ENCODE results near the gene SH2D5.

Gene SH2D5

GRCh38 chr1:20717452-20718342, 14.8 kb downstream of the SH2D5 start, which contains the start of gene KIF17:
TSS of gene KIF17 (minus strand) at chr1:20718007. CDS start at chr1:20717706, 301 bp downstream.
- TF ChIP-seq, protein P1, sequence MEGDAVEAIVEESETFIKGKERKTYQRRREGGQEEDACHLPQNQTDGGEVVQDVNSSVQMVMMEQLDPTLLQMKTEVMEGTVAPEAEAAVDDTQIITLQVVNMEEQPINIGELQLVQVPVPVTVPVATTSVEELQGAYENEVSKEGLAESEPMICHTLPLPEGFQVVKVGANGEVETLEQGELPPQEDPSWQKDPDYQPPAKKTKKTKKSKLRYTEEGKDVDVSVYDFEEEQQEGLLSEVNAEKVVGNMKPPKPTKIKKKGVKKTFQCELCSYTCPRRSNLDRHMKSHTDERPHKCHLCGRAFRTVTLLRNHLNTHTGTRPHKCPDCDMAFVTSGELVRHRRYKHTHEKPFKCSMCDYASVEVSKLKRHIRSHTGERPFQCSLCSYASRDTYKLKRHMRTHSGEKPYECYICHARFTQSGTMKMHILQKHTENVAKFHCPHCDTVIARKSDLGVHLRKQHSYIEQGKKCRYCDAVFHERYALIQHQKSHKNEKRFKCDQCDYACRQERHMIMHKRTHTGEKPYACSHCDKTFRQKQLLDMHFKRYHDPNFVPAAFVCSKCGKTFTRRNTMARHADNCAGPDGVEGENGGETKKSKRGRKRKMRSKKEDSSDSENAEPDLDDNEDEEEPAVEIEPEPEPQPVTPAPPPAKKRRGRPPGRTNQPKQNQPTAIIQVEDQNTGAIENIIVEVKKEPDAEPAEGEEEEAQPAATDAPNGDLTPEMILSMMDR (conservative IDR thresholded peaks at IDR 0.05; ENCODE audit: low read depth, low read length), result no peak
- Histone ChIP-seq H3K36me3 (ENCODE audit: insufficient read depth) (no peaks in the 10 kb centered on the region), H2AFZ (ENCODE audit: low read depth) (peak within 1 kb of the TSS; percentile 26; the same call in 1 of the 2 replicates), H3K27me3 (ENCODE audit: insufficient read depth, low read depth) (peaks cover 34% of the 10 kb centered on the region), H3K4me2 (peak within 1 kb of the TSS; percentile 53; the same call in 1 of the 2 replicates), H4K20me1 (ENCODE audit: insufficient read depth) (no peaks in the 10 kb centered on the region), H3K9ac (no peak within 1 kb of the TSS), H3K27ac (no peak within 1 kb of the TSS), H3K4me3 (IDR thresholded peaks at IDR 0.05; ENCODE audit: insufficient read depth, low read depth, low read length) (no peak within 1 kb of the TSS), H3K79me2 (ENCODE audit: insufficient read depth, low read depth) (no peaks in the 10 kb centered on the region), H3K4me1 (ENCODE audit: low read depth, poor library complexity, severe bottlenecking) (no peaks in the 10 kb centered on the region)

DNA sequence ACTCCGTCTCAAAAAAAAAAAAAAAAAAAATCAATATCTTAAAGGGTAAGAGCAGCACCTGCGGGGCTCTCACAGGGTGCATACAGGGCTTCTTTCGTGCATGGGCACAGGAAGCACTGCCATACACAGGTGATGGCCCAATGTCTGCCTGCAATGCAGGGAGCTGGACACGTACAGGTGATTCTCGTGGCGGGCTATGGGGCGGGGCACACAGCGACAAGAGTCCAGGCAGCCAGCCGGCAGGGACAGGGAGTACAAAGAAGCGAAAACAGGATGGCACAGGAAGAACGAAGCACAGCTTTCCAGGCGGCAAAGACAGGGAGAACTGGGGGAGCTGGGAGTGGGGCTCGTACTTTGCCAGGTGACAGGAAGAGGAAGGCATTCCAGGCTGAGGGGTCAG, 16.3 kb downstream of the SH2D5 start:
- Histone ChIP-seq H2AFZ (ENCODE audit: low read depth) (no peak overlapping the region), H3K79me2 (ENCODE audit: insufficient read depth, low read depth) (no peaks in the 10 kb centered on the region), H3K4me2 (no peak overlapping the region), H3K27ac (no peak overlapping the region), H4K20me1 (ENCODE audit: insufficient read depth) (no peaks in the 10 kb centered on the region), H3K27me3 (ENCODE audit: insufficient read depth, low read depth) (peaks cover 30% of the 10 kb centered on the region), H3K9ac (no peak overlapping the region), H3K4me3 (IDR thresholded peaks at IDR 0.05; ENCODE audit: insufficient read depth, low read depth, low read length) (no peak overlapping the region), H3K4me1 (ENCODE audit: low read depth, poor library complexity, severe bottlenecking) (no peaks in the 10 kb centered on the region), H3K36me3 (ENCODE audit: insufficient read depth) (no peaks in the 10 kb centered on the region)
- TF ChIP-seq, protein P1 (conservative IDR thresholded peaks at IDR 0.05; ENCODE audit: low read depth, low read length), result no peak

GRCh38 chr1:20715406-20715805, 17.1 kb downstream of the SH2D5 start:
- no peak overlapping the region for H3K9ac ChIP-seq
- H3K4me3 ChIP-seq (IDR thresholded peaks at IDR 0.05; ENCODE audit: insufficient read depth, low read depth, low read length), result no peak overlapping the region
- H3K27ac ChIP-seq, result no peak overlapping the region
- TF ChIP-seq, protein P1 (conservative IDR thresholded peaks at IDR 0.05; ENCODE audit: low read depth, low read length), result no peak
- H2AFZ ChIP-seq (ENCODE audit: low read depth), result no peak overlapping the region
- no peak overlapping the region for H3K4me2 ChIP-seq
- no peaks in the 10 kb centered on the region for H3K36me3 ChIP-seq (ENCODE audit: insufficient read depth)
- H3K4me1 ChIP-seq (ENCODE audit: low read depth, poor library complexity, severe bottlenecking), result no peaks in the 10 kb centered on the region
- H4K20me1 ChIP-seq (ENCODE audit: insufficient read depth), result no peaks in the 10 kb centered on the region
- peaks cover 34% of the 10 kb centered on the region for H3K27me3 ChIP-seq (ENCODE audit: insufficient read depth, low read depth)
- no peaks in the 10 kb centered on the region for H3K79me2 ChIP-seq (ENCODE audit: insufficient read depth, low read depth)

- H3K27ac ChIP-seq, result no peak overlapping the region
- H3K4me1 ChIP-seq (ENCODE audit: low read depth, poor library complexity, severe bottlenecking), result no peaks in the 10 kb centered on the region
- no peak overlapping the region for H3K9ac ChIP-seq
- peaks cover 35% of the 10 kb centered on the region for H3K27me3 ChIP-seq (ENCODE audit: insufficient read depth, low read depth)
- TF ChIP-seq, protein P1 (conservative IDR thresholded peaks at IDR 0.05; ENCODE audit: low read depth, low read length), result no peak
- no peaks in the 10 kb centered on the region for H3K36me3 ChIP-seq (ENCODE audit: insufficient read depth)
- H3K4me3 ChIP-seq (IDR thresholded peaks at IDR 0.05; ENCODE audit: insufficient read depth, low read depth, low read length), result no peak overlapping the region
- H2AFZ ChIP-seq (ENCODE audit: low read depth), result no peak overlapping the region
- H3K4me2 ChIP-seq, result no peak overlapping the region
- no peaks in the 10 kb centered on the region for H3K79me2 ChIP-seq (ENCODE audit: insufficient read depth, low read depth)
- H4K20me1 ChIP-seq (ENCODE audit: insufficient read depth), result no peaks in the 10 kb centered on the region
Measured at GRCh38 chr1:20713440-20713839, 19.1 kb downstream of the SH2D5 start.

All from KMS-11 (cell line).